HEK293T (cell line): Measurements from ENCODE around the gene KLHDC4.

Experiments used
- BHLHE40 ChIP-seq: fragments of 450-650 bp; IDR thresholded peaks from 2 replicates; pipeline ENCODE4 v1.6.1; 2016; ENCODE audit warnings: mild to moderate bottlenecking, moderate library complexity, borderline replicate concordance
- CTBP1 ChIP-seq: fragments of 450-650 bp; IDR thresholded peaks from 2 replicates; pipeline ENCODE4 v1.6.1; 2016; ENCODE audit warnings: borderline replicate concordance
- ELF4 ChIP-seq: fragments of 450-650 bp; IDR thresholded peaks from 2 replicates; pipeline ENCODE4 v1.6.1; 2017; ENCODE audit warnings: antibody characterized with exemption
- FOXA1 ChIP-seq: fragments of 450-650 bp; IDR thresholded peaks from 2 replicates; pipeline ENCODE4 v1.6.1; 2016; ENCODE audit warnings: mild to moderate bottlenecking
- FOXK2 ChIP-seq: fragments of 450-650 bp; IDR thresholded peaks from 2 replicates; pipeline ENCODE4 v1.6.1; 2016; ENCODE audit warnings: mild to moderate bottlenecking
- FOXM1 ChIP-seq: fragments of 450-650 bp; IDR thresholded peaks from 2 replicates; pipeline ENCODE4 v1.6.1; 2017; ENCODE audit warnings: mild to moderate bottlenecking, borderline replicate concordance
- HDGF ChIP-seq: fragments of 450-650 bp; IDR thresholded peaks from 2 replicates; pipeline ENCODE4 v1.6.1; 2017; ENCODE audit warnings: antibody characterized with exemption, borderline replicate concordance
- NFRKB ChIP-seq: fragments of 450-650 bp; IDR thresholded peaks from 2 replicates; pipeline ENCODE4 v1.6.1; 2016; ENCODE audit warnings: mild to moderate bottlenecking, moderate library complexity
- PKNOX1 ChIP-seq: fragments of 450-650 bp; IDR thresholded peaks from 2 replicates; pipeline ENCODE4 v1.6.1; 2016
- SP1 ChIP-seq: fragments of 450-650 bp; IDR thresholded peaks from 2 replicates; pipeline ENCODE4 v1.6.1; 2017
- SUZ12 ChIP-seq: fragments of 450-650 bp; IDR thresholded peaks from 2 replicates; pipeline ENCODE4 v1.6.1; 2016; ENCODE audit warnings: mild to moderate bottlenecking

GRCh38 chr16:87677830-87678229 is 88.0 kb downstream of the KLHDC4 start:
- TF ChIP-seq FOXA1 (no peak), HDGF (no peak), ELF4 (no peak), SUZ12 (no peak), FOXM1 (no peak), SP1 (no peak), FOXK2 (no peak), PKNOX1 (no peak), BHLHE40 (no peak), NFRKB (no peak), CTBP1 (no peak)
